Karpas-422 (cell line): ENCODE measurements around the gene TMEM108. TPM values are rescaled to one million over a fixed set of nuclear protein-coding genes. Genes with fewer than 3 reads are reported as not detected.

ENCODE experiments used
- DNase-seq: peaks from one replicate; pipeline ENCODE4 v3.0.0-alpha.2; 2015
- H2AFZ ChIP-seq: fragments of 200-600 bp; sonication (generic); 2 replicates; pipeline ENCODE4 v1.6.1; 2014; ENCODE audit warnings: antibody characterized with exemption, low read length, mixed read lengths
- H3K27ac ChIP-seq: fragments of 200-600 bp; sonication (generic); 2 replicates; pipeline ENCODE4 v1.5.1; 2014; ENCODE audit warnings: mild to moderate bottlenecking, low read length, moderate library complexity
- H3K27me3 ChIP-seq: fragments of 200-600 bp; sonication (generic); 2 replicates; pipeline ENCODE4 v1.6.1; 2014; ENCODE audit warnings: low read length, mixed read lengths
- H3K36me3 ChIP-seq: fragments of 200-600 bp; sonication (generic); 2 replicates; pipeline ENCODE4 v1.6.1; 2014; ENCODE audit warnings: low read length, mixed read lengths; ENCODE audit not compliant: insufficient read depth
- H3K4me1 ChIP-seq: fragments of 200-600 bp; sonication (generic); 2 replicates; pipeline ENCODE4 v1.6.1; 2014; ENCODE audit warnings: mild to moderate bottlenecking, low read length, mixed read lengths
- H3K4me2 ChIP-seq: fragments of 200-600 bp; sonication (generic); 2 replicates; pipeline ENCODE4 v1.6.1; 2014; ENCODE audit warnings: low read length, low read depth, mild to moderate bottlenecking; ENCODE audit not compliant: poor library complexity, severe bottlenecking
- H3K4me3 ChIP-seq: fragments of 200-600 bp; sonication (generic); 2 replicates; pipeline ENCODE4 v1.5.1; 2014; ENCODE audit warnings: mild to moderate bottlenecking, antibody characterized with exemption, low read length, mixed read lengths
- H3K79me2 ChIP-seq: fragments of 200-600 bp; sonication (generic); 2 replicates; pipeline ENCODE4 v1.6.1; 2014; ENCODE audit warnings: mild to moderate bottlenecking, low read length, mixed read lengths
- H3K9ac ChIP-seq: fragments of 200-600 bp; sonication (generic); 2 replicates; pipeline ENCODE4 v1.6.0; 2014; ENCODE audit warnings: low read length
- H3K9me2 ChIP-seq: fragments of 200-600 bp; sonication (generic), shearing (Covaris generic); replicated peaks from 2 replicates; pipeline ENCODE4 v1.6.0; 2014; ENCODE audit warnings: mild to moderate bottlenecking, low read length, moderate library complexity; ENCODE audit not compliant: insufficient read depth
- H3K9me3 ChIP-seq: fragments of 300-700, 200-600 bp; sonication (generic); 2 replicates; pipeline ENCODE4 v1.6.1; 2014; ENCODE audit warnings: low read length, mixed read lengths
- H4K20me1 ChIP-seq: fragments of 200-600 bp; sonication (generic); 2 replicates; pipeline ENCODE4 v1.6.1; 2014; ENCODE audit warnings: mild to moderate bottlenecking, antibody characterized with exemption, low read length, low read depth; ENCODE audit not compliant: insufficient read depth
- total RNA-seq: library from RNA; depleted of rRNA; stranded (reverse); fragments of >200 nt; shearing (Covaris generic); gene quantifications from 2 replicates; pipeline ENCODE4 v1.2.3, GENCODE V29; 2014; ENCODE audit warnings: low replicate concordance

TMEM108 gene
- total RNA-seq, 1 experiment from 2014 or later = not detected

- Histone ChIP-seq H3K79me2 (no peaks in the 10 kb centered on the region), H3K4me1 (peaks cover 80% of the 10 kb centered on the region), H3K36me3 (no peaks in the 10 kb centered on the region), H3K9me2 (no peaks in the 10 kb centered on the region), H4K20me1 (no peaks in the 10 kb centered on the region), H3K9ac (peak overlapping the region; percentile 67), H3K27me3 (no peaks in the 10 kb centered on the region), H2AFZ (no peak overlapping the region), H3K9me3 (no peaks in the 10 kb centered on the region; the same call in 1 of the 2 replicates), H3K4me2 (peak overlapping the region; percentile 62), H3K27ac (peak overlapping the region; percentile 98), H3K4me3 (peak overlapping the region; percentile 39; the same call in 1 of the 2 replicates)
- no peak for DNase-seq
Observed at GRCh38 chr3:133444423-133444774, 406.2 kb downstream of the TMEM108 start.

GRCh38 chr3:133445108-133445507 lies 406.9 kb downstream of the TMEM108 start:
- H3K4me3 ChIP-seq = peak overlapping the region; percentile 39; the same call in 1 of the 2 replicates
- peaks cover 87% of the 10 kb centered on the region for H3K4me1 ChIP-seq
- H3K27ac ChIP-seq = peak overlapping the region; percentile 98
- peak overlapping the region; percentile 62 for H3K4me2 ChIP-seq
- H3K27me3 ChIP-seq = no peaks in the 10 kb centered on the region
- H3K9ac ChIP-seq = peak overlapping the region; percentile 67
- 0 out of 2 replicates have a peak, but pooled peaks cover under 1% of the 10 kb centered on the region for H3K79me2 ChIP-seq
- H3K9me2 ChIP-seq = no peaks in the 10 kb centered on the region
- no peaks in the 10 kb centered on the region; the same call in 1 of the 2 replicates for H3K9me3 ChIP-seq
- no peak overlapping the region for H2AFZ ChIP-seq
- no peaks in the 10 kb centered on the region for H3K36me3 ChIP-seq
- H4K20me1 ChIP-seq = no peaks in the 10 kb centered on the region
- peak; percentile 91 for DNase-seq
